Measurements from ENCODE around the gene CD300E. TPM values are rescaled to one million over a fixed set of nuclear protein-coding genes. Genes with fewer than 3 reads are reported as not detected.

CD300E gene
- total and polyA plus RNA-seq, 2 donors: 0.42 to 2.1 TPM

DNA sequence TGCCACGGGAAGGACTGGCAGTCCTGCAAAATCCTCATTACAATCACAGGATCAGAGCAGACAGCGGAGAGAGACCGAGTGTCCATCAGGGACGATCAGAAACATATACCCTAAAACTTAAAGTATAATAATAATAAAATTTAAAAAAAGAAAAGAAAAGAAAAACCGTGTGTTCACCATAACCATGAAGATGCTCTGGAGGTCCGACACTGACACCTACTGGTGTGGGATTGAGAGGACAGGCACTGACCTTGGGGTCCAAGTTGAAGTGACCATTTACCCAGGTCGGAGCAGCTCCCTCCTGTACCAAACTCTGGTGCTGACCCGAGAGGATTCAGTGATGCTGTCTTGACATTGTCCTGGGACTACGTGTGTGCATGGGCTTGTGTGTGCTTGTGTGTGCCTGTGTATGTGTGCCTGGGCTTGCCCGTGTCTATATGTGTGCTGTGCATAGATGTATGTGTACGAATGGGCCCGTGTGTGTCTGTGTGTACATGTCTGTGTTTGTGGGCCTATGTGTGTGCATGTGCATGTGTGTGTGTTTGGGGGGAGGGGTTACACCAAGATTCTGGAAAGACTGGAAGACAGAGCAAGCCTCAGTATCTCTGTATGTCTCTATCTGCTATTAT lies 21.5 kb downstream of the CD300E start:
- Histone ChIP-seq H3K4me3 (ENCODE audit: low read depth, low read length) (no peak overlapping the region), H3K4me1 (ENCODE audit: insufficient read depth) (no peaks in the 10 kb centered on the region), H3K36me3 (ENCODE audit: insufficient read depth) (no peaks in the 10 kb centered on the region), H3K27ac (ENCODE audit: low read depth) (no peak overlapping the region)
- no peak for DNase-seq (ENCODE audit: extremely low spot score)
- 50% methylated on average over 12 of the region's 12 CpGs for WGBS

DNA sequence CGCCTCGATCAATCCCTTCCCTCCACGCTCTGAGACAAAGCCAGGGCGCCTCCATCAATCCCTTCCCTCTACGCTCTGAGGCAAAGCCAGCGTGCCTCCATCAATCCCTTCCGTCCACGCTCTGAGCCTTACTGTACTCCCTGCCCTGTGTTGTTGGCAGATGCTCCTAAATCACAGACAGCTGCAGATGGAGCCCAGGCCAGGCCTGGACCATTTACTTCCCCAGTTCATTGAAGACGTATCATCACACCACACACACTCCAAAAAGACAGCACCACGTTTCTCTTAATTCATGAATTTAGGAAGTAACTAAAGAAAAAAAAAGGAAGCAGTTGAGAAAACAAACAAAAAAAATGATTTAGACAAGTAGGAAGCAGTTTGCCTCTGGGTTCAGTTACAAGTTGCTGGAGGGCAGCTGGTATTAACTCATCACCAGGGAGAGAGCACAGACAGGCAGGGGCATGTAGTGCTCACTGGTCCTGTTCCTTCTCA lies 24.0 kb downstream of the CD300E start:
- WGBS: 37% methylated on average over 10 of the region's 10 CpGs
- Histone ChIP-seq H3K36me3 (ENCODE audit: insufficient read depth) (no peaks in the 10 kb centered on the region), H3K27ac (ENCODE audit: low read depth) (no peak overlapping the region), H3K4me3 (ENCODE audit: low read depth, low read length) (no peak overlapping the region), H3K4me1 (ENCODE audit: insufficient read depth) (no peaks in the 10 kb centered on the region)
- DNase-seq (ENCODE audit: extremely low spot score): peak; percentile 7

DNA sequence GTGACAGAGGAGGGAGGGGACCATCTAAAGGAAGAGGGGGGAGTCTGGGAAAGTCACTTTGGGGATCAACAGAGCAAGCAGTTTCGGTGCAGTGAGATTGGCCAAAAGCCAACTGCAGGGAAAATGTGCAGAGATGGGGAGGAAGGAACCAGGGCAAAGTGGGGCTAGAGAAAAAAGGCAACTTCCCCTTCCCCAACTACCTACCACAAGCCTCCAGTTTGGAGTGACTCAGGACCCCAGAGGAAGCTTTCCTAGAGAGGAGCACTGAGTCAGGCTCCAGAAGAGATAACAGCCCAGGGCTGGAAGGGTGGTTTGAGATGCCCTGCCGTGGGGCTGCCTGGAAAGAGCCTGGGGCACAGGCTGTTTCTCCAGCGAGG lies 24.5 kb downstream of the CD300E start:
- H3K36me3 ChIP-seq (ENCODE audit: insufficient read depth): no peaks in the 10 kb centered on the region
- no peak for DNase-seq (ENCODE audit: extremely low spot score)
- H3K4me3 ChIP-seq (ENCODE audit: low read depth, low read length): no peak overlapping the region
- 15% methylated on average over 3 of the region's 3 CpGs for WGBS
- no peaks in the 10 kb centered on the region for H3K4me1 ChIP-seq (ENCODE audit: insufficient read depth)
- no peak overlapping the region for H3K27ac ChIP-seq (ENCODE audit: low read depth)

DNA sequence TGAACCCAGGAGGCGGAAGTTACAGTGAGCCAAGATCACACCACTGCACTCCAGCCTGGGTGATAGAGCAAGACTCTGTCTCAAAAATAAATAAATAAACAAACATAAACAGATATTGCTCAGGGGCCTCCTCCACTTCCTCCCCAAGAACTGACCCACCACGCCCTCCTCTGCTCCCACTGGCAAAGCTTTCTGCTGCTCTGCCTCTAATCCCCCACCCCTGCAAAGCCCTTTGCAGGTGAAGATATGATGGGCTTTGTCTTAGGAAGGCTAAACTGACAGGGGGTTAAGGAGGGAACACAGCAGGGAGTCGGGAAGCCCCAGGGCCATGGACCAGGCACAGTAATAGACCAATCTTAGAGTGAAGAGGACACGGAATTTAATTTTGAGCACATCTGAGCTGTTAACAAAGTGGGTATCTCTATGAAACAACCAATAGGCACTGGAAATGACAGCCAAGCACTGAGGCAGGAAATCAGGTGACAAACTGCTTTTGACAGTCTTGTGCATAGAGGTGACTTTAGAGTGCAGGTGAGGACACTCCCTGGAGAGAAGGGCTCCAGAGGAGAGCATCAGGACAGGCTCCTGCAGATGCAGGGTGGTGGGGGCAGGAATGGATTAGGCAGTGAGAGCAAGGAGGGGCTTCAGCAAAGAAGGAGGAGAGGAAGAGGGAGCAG lies 25.1 kb downstream of the CD300E start:
- H3K36me3 ChIP-seq (ENCODE audit: insufficient read depth): no peaks in the 10 kb centered on the region

DNA sequence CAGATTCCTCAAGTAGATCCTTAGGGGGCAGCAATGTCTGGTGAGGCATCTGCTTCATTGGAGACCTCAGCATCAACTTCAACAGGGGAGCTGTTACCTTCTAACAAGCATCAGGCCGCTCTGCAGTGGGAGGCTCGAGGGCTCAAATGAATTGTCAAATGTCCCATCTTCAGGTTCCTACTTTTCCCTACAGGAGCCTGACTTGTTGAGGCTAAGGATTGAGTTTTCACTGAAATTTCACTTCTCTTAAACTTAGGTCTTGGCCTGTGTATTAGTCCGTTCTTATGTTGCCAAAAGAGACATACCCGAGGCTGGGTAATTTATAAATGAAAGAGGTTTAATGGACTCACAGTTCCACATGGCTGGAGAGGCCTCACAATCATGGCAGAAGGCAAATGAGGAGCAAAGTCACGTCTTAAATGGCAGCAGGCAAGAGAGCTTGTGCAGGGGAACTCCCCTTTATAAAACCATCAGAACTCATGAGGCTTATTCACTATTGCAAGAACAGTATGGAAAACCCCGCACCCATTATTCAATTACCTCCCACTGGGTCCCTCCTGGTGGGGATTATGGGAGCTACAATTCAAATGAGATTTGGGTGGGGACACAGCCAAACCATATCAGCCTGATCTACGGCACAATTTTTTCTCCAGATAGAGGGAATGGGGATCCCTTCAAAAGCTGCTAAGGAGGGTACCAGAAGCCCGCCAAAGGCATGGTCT lies 26.3 kb downstream of the CD300E start:
- no peak overlapping the region for H3K27ac ChIP-seq (ENCODE audit: low read depth)
- H3K4me3 ChIP-seq (ENCODE audit: low read depth, low read length): no peak overlapping the region
- 66% methylated on average over 8 of the region's 8 CpGs for WGBS
- H3K4me1 ChIP-seq (ENCODE audit: insufficient read depth): no peaks in the 10 kb centered on the region
- DNase-seq (ENCODE audit: extremely low spot score): no peak
- no peaks in the 10 kb centered on the region for H3K36me3 ChIP-seq (ENCODE audit: insufficient read depth)

More for the DNA sequence above, 25.1 kb downstream of the CD300E start:
- no peak overlapping the region for H3K27ac ChIP-seq (ENCODE audit: low read depth)
- H3K4me3 ChIP-seq (ENCODE audit: low read depth, low read length): no peak overlapping the region
- 75% methylated on average over 4 of the region's 4 CpGs for WGBS
- no peak for DNase-seq (ENCODE audit: extremely low spot score)
- H3K4me1 ChIP-seq (ENCODE audit: insufficient read depth): no peaks in the 10 kb centered on the region

DNA sequence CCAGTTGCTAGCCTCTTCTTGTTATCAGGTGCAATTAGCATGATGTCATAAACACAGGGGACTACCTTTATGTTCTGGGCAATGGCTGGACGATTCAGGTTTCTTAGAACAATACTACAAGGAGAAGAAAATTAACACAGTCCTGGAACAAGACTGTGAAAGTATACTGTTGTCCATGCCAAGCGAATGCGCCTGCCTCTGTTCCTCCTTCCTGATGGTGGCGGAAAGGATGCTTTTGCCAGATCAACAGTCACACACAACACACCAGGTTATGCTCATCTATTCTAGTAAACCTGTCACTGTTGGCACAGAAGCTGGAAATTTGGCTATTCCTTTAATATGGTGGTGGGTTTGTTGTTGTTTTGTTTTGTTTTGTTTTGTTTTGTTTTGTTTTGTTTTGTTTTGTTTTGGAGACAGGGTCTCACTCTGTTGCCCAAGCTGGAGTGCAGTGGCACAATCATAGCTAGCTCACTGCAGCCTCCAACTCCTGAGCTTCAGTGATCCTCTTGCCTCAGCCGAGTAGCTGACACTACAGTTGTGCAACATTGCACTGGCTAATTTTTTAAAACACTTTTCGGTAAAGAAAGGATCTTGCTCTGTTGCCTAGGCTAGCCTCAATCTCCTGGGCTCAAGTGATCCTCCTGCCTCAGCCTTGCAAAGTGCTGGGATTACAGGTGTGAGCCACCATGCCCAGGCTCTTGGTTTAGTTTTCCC lies 28.3 kb downstream of the CD300E start:
- Histone ChIP-seq H3K4me1 (ENCODE audit: insufficient read depth) (no peaks in the 10 kb centered on the region), H3K4me3 (ENCODE audit: low read depth, low read length) (no peak overlapping the region), H3K36me3 (ENCODE audit: insufficient read depth) (no peaks in the 10 kb centered on the region), H3K27ac (ENCODE audit: low read depth) (no peak overlapping the region)
- WGBS: 65% methylated on average over 6 of the region's 6 CpGs
- DNase-seq (ENCODE audit: extremely low spot score): no peak

DNA sequence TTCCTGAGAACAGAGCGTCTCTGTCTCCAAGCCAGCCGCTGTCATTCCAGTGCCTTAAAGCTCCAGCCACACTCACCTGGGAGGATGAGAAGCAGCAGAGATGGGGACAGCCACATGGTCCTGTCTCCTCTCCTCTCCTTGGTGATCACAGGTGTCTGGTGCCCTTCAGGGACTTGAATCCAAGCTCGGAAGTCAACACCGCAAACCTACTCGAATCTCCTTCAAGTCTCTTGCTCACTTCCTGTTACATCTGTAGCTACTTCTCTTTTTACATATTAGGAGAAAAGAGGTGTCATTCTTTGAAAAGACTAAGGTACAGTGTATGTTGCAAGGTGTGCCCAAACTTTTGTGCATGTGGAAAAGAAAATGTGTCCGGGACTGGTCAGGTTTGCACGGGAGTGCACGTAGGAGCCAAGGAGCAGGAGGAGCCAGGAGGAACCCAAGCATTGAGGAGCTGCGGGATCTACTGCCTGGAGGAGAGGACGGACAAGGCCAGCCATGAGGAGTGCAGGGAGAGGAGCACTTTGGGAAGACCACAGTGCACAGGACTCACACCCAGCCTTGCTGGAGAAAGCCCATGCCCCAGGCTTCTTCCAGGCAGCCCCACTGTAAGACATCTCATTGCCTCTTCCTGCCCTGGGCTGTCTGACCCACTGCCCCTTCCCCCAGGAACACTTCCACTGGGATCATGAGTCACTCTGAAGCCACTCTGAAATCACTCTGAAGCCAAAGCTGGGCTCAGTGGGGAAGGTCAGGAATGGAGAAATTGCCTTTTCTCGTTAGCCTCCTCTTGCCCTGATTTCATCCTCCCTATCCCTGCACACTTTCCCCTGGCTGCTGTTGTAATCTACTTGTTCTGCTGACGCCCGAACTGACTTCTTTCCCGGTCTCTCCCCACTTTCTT lies 31.2 kb downstream of the CD300E start, which contains the start of gene CD300LD:
TSS of gene CD300LD (minus strand) at position 197 of the 904 bp plus-strand sequence. CDS start at position 116, 81 bp downstream.
- H3K4me1 ChIP-seq (ENCODE audit: insufficient read depth): no peaks in the 10 kb centered on the region
- no peaks in the 10 kb centered on the region for H3K36me3 ChIP-seq (ENCODE audit: insufficient read depth)
- no peak within 1 kb of the TSS for H3K27ac ChIP-seq (ENCODE audit: low read depth)
- H3K4me3 ChIP-seq (ENCODE audit: low read depth, low read length): no peak within 1 kb of the TSS
- WGBS: 76% methylated on average over 14 of the region's 14 CpGs
- no peak for DNase-seq (ENCODE audit: extremely low spot score)

DNA sequence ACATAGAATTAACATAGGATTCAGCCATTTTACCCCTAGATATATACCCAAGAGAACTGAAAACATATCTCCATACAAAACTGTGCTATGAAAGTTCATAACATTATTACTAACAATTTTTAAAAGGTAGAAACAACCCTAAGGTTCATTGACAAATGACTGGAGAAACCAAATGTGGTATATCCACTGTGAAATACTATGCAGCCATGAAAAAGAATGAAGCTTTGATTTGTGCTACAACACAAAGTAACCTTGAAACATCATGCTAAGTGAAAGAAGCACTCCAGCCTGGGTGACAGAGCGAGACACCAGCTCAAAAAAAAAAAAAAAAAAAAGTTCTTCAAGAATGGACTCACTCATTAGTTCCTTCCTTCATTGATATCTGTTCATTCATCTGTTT lies 32.0 kb downstream of the CD300E start:
- DNase-seq (ENCODE audit: extremely low spot score): no peak
- H3K4me3 ChIP-seq (ENCODE audit: low read depth, low read length): no peak overlapping the region
- WGBS: 69% methylated on average over 1 of the region's 1 CpG
- no peaks in the 10 kb centered on the region for H3K4me1 ChIP-seq (ENCODE audit: insufficient read depth)
- no peaks in the 10 kb centered on the region for H3K36me3 ChIP-seq (ENCODE audit: insufficient read depth)
- H3K27ac ChIP-seq (ENCODE audit: low read depth): no peak overlapping the region

DNA sequence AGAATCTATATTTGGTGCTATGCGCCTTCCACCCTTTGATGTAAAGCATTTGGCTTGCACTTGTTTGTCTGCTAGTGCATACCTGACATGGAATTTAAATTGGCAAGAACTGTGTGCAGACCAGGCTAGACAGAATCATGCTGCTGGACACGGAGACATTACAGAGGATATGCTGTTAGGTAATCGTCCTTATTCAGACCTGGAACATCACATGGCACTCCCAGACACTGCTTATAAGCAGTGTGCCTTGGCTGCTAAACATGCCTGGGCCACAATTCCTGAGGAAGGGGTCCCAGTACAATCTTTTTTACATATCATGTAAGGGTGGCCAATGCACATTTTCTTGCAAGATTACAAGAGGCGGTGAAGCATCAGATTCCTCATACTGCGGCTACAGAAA lies 37.8 kb downstream of the CD300E start:
- no peak for DNase-seq (ENCODE audit: extremely low spot score)
- 67% methylated on average over 5 of the region's 5 CpGs for WGBS
- H3K4me1 ChIP-seq (ENCODE audit: insufficient read depth): no peaks in the 10 kb centered on the region
- H3K36me3 ChIP-seq (ENCODE audit: insufficient read depth): no peaks in the 10 kb centered on the region
- H3K4me3 ChIP-seq (ENCODE audit: low read depth, low read length): no peak overlapping the region
- H3K27ac ChIP-seq (ENCODE audit: low read depth): no peak overlapping the region

DNA sequence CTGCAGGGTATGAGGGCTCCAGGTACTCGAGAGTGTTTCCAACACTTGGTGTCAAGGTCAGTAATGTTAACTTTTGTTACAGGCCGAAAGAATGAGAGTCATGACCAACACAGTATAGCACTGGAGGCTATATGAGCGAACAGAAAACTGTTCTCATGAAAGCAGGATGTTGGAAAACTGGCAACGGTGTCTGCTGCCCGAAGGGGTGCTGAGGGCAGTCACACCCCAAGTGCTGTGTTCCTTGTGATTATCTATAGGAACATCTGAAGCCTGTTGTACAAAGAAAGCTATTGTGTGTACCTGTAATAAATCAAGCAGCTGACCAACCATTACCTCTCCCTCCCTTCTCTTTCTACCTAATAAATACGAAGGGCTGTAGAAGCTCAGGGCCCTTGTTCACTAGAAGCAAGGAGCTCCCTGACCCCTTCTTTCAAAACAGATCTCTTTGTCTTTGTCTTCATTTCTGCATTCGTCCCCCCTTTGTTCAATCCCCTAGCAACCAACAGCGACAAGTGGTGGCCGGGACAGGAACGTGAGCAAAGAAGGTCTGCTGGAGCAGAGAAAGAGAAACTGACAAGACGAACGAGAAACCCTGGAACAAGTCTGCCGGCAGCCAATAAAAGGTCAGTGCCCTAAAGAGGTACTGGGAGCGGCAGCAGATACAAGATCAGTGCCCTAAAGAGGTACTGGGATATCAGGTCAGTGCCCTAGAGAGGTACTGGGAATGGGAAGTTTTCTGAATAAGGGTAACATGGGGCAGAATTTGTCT lies 39.1 kb downstream of the CD300E start:
- Histone ChIP-seq H3K4me3 (ENCODE audit: low read depth, low read length) (no peak overlapping the region), H3K36me3 (ENCODE audit: insufficient read depth) (no peaks in the 10 kb centered on the region), H3K4me1 (ENCODE audit: insufficient read depth) (no peaks in the 10 kb centered on the region), H3K27ac (ENCODE audit: low read depth) (no peak overlapping the region)
- DNase-seq (ENCODE audit: extremely low spot score): no peak
- 72% methylated on average over 14 of the region's 14 CpGs for WGBS

DNA sequence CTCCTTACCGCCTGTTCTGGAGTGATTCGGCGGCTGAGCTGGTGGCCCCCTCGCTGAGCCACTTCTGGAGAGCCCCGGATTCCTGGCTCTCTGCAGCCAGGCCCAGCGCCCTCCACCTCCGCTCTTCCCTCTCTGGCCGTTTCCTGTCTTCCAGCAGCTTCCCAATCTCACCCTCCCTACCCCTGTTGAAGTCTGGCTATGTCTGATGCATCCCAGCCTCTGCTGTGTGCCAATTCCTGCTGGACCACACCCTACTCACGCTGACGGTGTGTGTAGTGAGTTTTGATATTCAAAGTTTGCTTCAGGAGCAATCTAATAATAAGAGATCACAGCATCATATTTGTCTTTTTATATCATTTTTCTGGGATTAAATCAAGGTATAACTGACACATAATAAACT lies 40.9 kb downstream of the CD300E start:
- 69% methylated on average over 10 of the region's 10 CpGs for whole genome bisulfite sequencing
- Histone ChIP-seq H3K27ac (ENCODE audit: low read depth) (no peak overlapping the region), H3K4me3 (ENCODE audit: low read depth, low read length) (no peak overlapping the region), H3K4me1 (ENCODE audit: insufficient read depth) (no peaks in the 10 kb centered on the region), H3K36me3 (ENCODE audit: insufficient read depth) (no peaks in the 10 kb centered on the region)
- no peak for DNase-seq (ENCODE audit: extremely low spot score)

DNA sequence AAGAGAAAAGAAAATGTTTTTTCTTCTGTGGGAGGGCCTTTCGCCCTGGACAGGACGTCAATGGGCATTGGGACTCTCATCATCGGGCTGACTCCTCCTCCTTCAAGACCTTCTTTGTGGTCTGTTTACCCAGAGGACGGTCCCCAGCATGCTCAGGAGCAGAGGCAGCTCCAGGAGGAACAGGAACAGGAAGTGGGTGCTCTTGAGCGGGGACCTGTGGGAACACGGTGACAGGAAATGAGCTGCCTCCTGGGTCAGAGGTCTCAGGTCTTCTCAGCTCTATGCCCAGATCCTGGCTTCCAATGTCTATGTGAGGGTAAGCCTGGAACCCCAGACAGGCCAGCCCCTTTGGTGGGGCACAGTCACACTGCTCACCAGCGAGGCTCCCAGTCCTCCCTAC lies 43.6 kb downstream of the CD300E start:
- H3K36me3 ChIP-seq (ENCODE audit: insufficient read depth): no peaks in the 10 kb centered on the region
- 65% methylated on average over 7 of the region's 7 CpGs for WGBS
- H3K4me1 ChIP-seq (ENCODE audit: insufficient read depth): no peaks in the 10 kb centered on the region
- no peak for DNase-seq (ENCODE audit: extremely low spot score)
- no peak overlapping the region for H3K27ac ChIP-seq (ENCODE audit: low read depth)
- H3K4me3 ChIP-seq (ENCODE audit: low read depth, low read length): no peak overlapping the region
